HG03378 (cell line): Measurements from ENCODE around the gene BMS1.
"Not testable (repeated sequence)": the region's sequence is repeated elsewhere in the genome, so short reads cannot be mapped to it uniquely, and the experiment has no call there.

Experiments
- ATAC-seq: cut with Tn5 transposase; IDR thresholded peaks from one replicate; pipeline ENCODE4 v1.9.1; 2021; ENCODE audit warnings: mild to moderate bottlenecking, moderate library complexity; ENCODE audit not compliant: unreplicated experiment

BMS1 gene

GRCh38 chr10:42782446-42783180, at the start of gene BMS1:
Gene BMS1, plus strand, starts transcription at chr10:42782795. Its CDS starts 1,600 bp downstream, at chr10:42784395.
- ATAC-seq, result peak; percentile 94

GRCh38 chr10:42734536-42734935, 48.1 kb upstream of the BMS1 start:
- ATAC-seq, result no peak

- ATAC-seq, result no peak
Observed at GRCh38 chr10:42738679-42739078, 43.9 kb upstream of the BMS1 start.

GRCh38 chr10:42741536-42741935, 41.1 kb upstream of the BMS1 start:
- ATAC-seq, result not testable (repeated sequence)

- ATAC-seq, result no peak
Observed at GRCh38 chr10:42743697-42744096, 38.9 kb upstream of the BMS1 start.

GRCh38 chr10:42744134-42744701, 38.4 kb upstream of the BMS1 start:
- ATAC-seq, result no peak

GRCh38 chr10:42753126-42753506, 29.5 kb upstream of the BMS1 start:
- ATAC-seq, result peak; percentile 60

- peak; percentile 15 for ATAC-seq
Observed at GRCh38 chr10:42753507-42754154, 29.0 kb upstream of the BMS1 start.

GRCh38 chr10:42754155-42755027, 28.2 kb upstream of the BMS1 start:
- no peak for ATAC-seq

- ATAC-seq, result no peak
Observed at GRCh38 chr10:42755028-42755451, 27.6 kb upstream of the BMS1 start.

GRCh38 chr10:42755556-42756093, 27.0 kb upstream of the BMS1 start:
- ATAC-seq, result no peak

- no peak for ATAC-seq
Observed at GRCh38 chr10:42767906-42768305, 14.7 kb upstream of the BMS1 start.

- no peak for ATAC-seq
Observed at GRCh38 chr10:42768581-42769152, 13.9 kb upstream of the BMS1 start.

GRCh38 chr10:42769173-42769572, 13.4 kb upstream of the BMS1 start:
- ATAC-seq, result no peak

GRCh38 chr10:42769673-42770072, 12.9 kb upstream of the BMS1 start:
- no peak for ATAC-seq

- ATAC-seq, result no peak
Observed at GRCh38 chr10:42776681-42777080, 5.9 kb upstream of the BMS1 start.

- no peak for ATAC-seq
Observed at GRCh38 chr10:42780456-42780855, 2.1 kb upstream of the BMS1 start.

GRCh38 chr10:42781893-42782445, 626 bp upstream of the BMS1 start:
- ATAC-seq, result peak; percentile 0

- peak; percentile 15 for ATAC-seq
Observed at GRCh38 chr10:42783181-42783549, 570 bp downstream of the BMS1 start.

- no peak for ATAC-seq
Observed at GRCh38 chr10:42785759-42786158, 3.2 kb downstream of the BMS1 start.
